Measurements from ENCODE around the gene SFN.
"Not testable (repeated sequence)": the region's sequence is repeated elsewhere in the genome, so short reads cannot be mapped to it uniquely, and the experiment has no call there.

Gene SFN

GRCh38 chr1:26853600-26853999 is 9.3 kb upstream of the SFN start:
- no peak for ATAC-seq
- Mint-ChIP-seq H3K36me3 (peaks cover 95% of the 10 kb centered on the region), H3K27ac (no peak overlapping the region), H3K4me1 (peaks cover 24% of the 10 kb centered on the region), H3K4me3 (no peak overlapping the region), H3K9me3 (no peaks in the 10 kb centered on the region)
- DNase-seq (ENCODE audit: low spot score in 2 of 2), result no peak

- no peak for DNase-seq (ENCODE audit: low spot score in 2 of 2)
- peaks cover 92% of the 10 kb centered on the region for H3K36me3 Mint-ChIP-seq
- no peaks in the 10 kb centered on the region for H3K9me3 Mint-ChIP-seq
- H3K27ac Mint-ChIP-seq, result peak overlapping the region; percentile 73
- ATAC-seq, result no peak
- no peak overlapping the region for H3K4me3 Mint-ChIP-seq
- H3K4me1 Mint-ChIP-seq, result peaks cover 22% of the 10 kb centered on the region
Measured at GRCh38 chr1:26854906-26855305, 8.0 kb upstream of the SFN start.

- ATAC-seq (no peak), DNase-seq (ENCODE audit: low spot score in 2 of 2) (no peak)
- Mint-ChIP-seq H3K4me1 (peaks cover 22% of the 10 kb centered on the region), H3K36me3 (peaks cover 85% of the 10 kb centered on the region), H3K4me3 (no peak overlapping the region), H3K9me3 (no peaks in the 10 kb centered on the region), H3K27ac (peak overlapping the region; percentile 82)
Measured at GRCh38 chr1:26855636-26856035, 7.3 kb upstream of the SFN start.

- Mint-ChIP-seq H3K4me3 (no peak overlapping the region), H3K4me1 (peaks cover 25% of the 10 kb centered on the region), H3K9me3 (no peaks in the 10 kb centered on the region), H3K27ac (peak overlapping the region; percentile 82), H3K36me3 (peaks cover 80% of the 10 kb centered on the region)
- DNase-seq (ENCODE audit: low spot score in 2 of 2) (no peak), ATAC-seq (no peak)
Measured at GRCh38 chr1:26856181-26856580, 6.8 kb upstream of the SFN start.

- Mint-ChIP-seq H3K36me3 (peaks cover 73% of the 10 kb centered on the region), H3K4me3 (no peak overlapping the region), H3K9me3 (no peaks in the 10 kb centered on the region), H3K4me1 (peaks cover 26% of the 10 kb centered on the region), H3K27ac (peak overlapping the region; percentile 82)
- DNase-seq (ENCODE audit: low spot score in 2 of 2) (no peak), ATAC-seq (no peak)
Measured at GRCh38 chr1:26856604-26857469, 6.1 kb upstream of the SFN start.

GRCh38 chr1:26857473-26858060 is 5.4 kb upstream of the SFN start:
- no peak overlapping the region for H3K4me3 Mint-ChIP-seq
- peaks cover 28% of the 10 kb centered on the region for H3K4me1 Mint-ChIP-seq
- peaks cover 66% of the 10 kb centered on the region for H3K36me3 Mint-ChIP-seq
- H3K27ac Mint-ChIP-seq, result peak overlapping the region; percentile 82
- no peak for DNase-seq (ENCODE audit: low spot score in 2 of 2)
- no peak for ATAC-seq
- H3K9me3 Mint-ChIP-seq, result no peaks in the 10 kb centered on the region

- DNase-seq (ENCODE audit: low spot score in 2 of 2) (no peak), ATAC-seq (no peak)
- H3K9me3 Mint-ChIP-seq, result no peaks in the 10 kb centered on the region
- H3K36me3 Mint-ChIP-seq, result peaks cover 60% of the 10 kb centered on the region
- H3K4me1 Mint-ChIP-seq, result peaks cover 29% of the 10 kb centered on the region
- peak overlapping the region; percentile 45 for H3K27ac Mint-ChIP-seq
- H3K4me3 Mint-ChIP-seq, result no peak overlapping the region
Measured at GRCh38 chr1:26858160-26858559, 4.8 kb upstream of the SFN start.

GRCh38 chr1:26858891-26859640 is 3.9 kb upstream of the SFN start:
- peaks cover 51% of the 10 kb centered on the region for H3K36me3 Mint-ChIP-seq
- peak; percentile 20 for ATAC-seq
- no peak overlapping the region for H3K4me3 Mint-ChIP-seq
- DNase-seq (ENCODE audit: low spot score in 2 of 2), result no peak
- peak overlapping the region; percentile 45 for H3K27ac Mint-ChIP-seq
- peaks cover 34% of the 10 kb centered on the region for H3K4me1 Mint-ChIP-seq
- no peaks in the 10 kb centered on the region for H3K9me3 Mint-ChIP-seq

GRCh38 chr1:26861286-26861701 is 1.7 kb upstream of the SFN start:
- H3K9me3 Mint-ChIP-seq, result no peaks in the 10 kb centered on the region
- DNase-seq (ENCODE audit: low spot score in 2 of 2) (no peak), ATAC-seq (no peak)
- H3K27ac Mint-ChIP-seq, result peak overlapping the region; percentile 83
- H3K4me1 Mint-ChIP-seq, result peaks cover 43% of the 10 kb centered on the region
- no peak overlapping the region for H3K4me3 Mint-ChIP-seq
- peaks cover 39% of the 10 kb centered on the region for H3K36me3 Mint-ChIP-seq

- Mint-ChIP-seq H3K4me3 (no peak overlapping the region), H3K9me3 (no peaks in the 10 kb centered on the region), H3K36me3 (peaks cover 32% of the 10 kb centered on the region), H3K4me1 (peaks cover 38% of the 10 kb centered on the region), H3K27ac (peak overlapping the region; percentile 83)
- ATAC-seq, result no peak
- DNase-seq (ENCODE audit: low spot score in 2 of 2), result no peak
Measured at GRCh38 chr1:26861889-26862378, 1.0 kb upstream of the SFN start.

GRCh38 chr1:26863685-26864077 is 732 bp downstream of the SFN start:
- peak overlapping the region; percentile 90 for H3K4me3 Mint-ChIP-seq
- DNase-seq (ENCODE audit: low spot score in 2 of 2), result no peak
- H3K4me1 Mint-ChIP-seq, result peaks cover 37% of the 10 kb centered on the region
- no peaks in the 10 kb centered on the region for H3K9me3 Mint-ChIP-seq
- ATAC-seq, result no peak
- H3K36me3 Mint-ChIP-seq, result peaks cover 20% of the 10 kb centered on the region
- peak overlapping the region; percentile 90 for H3K27ac Mint-ChIP-seq

GRCh38 chr1:26864610-26865480 is 1.9 kb downstream of the SFN start:
- H3K36me3 Mint-ChIP-seq, result peaks cover 11% of the 10 kb centered on the region
- H3K9me3 Mint-ChIP-seq, result no peaks in the 10 kb centered on the region
- ATAC-seq, result peak; percentile 96
- H3K4me3 Mint-ChIP-seq, result peak overlapping the region; percentile 90
- peak overlapping the region; percentile 90 for H3K27ac Mint-ChIP-seq
- peaks cover 37% of the 10 kb centered on the region for H3K4me1 Mint-ChIP-seq
- peak; percentile 95 to 96 for DNase-seq (ENCODE audit: low spot score in 2 of 2)

GRCh38 chr1:26873097-26873496 is 10.1 kb downstream of the SFN start:
- not testable (repeated sequence) for DNase-seq (ENCODE audit: low spot score in 2 of 2); H3K27ac Mint-ChIP-seq; H3K4me1 Mint-ChIP-seq; H3K9me3 Mint-ChIP-seq; H3K4me3 Mint-ChIP-seq; ATAC-seq
- peaks cover 17% of the 10 kb centered on the region for H3K36me3 Mint-ChIP-seq

GRCh38 chr1:26874896-26875295 is 11.9 kb downstream of the SFN start:
- H3K4me1 Mint-ChIP-seq, result no peaks in the 10 kb centered on the region
- DNase-seq (ENCODE audit: low spot score in 2 of 2) (no peak), ATAC-seq (no peak)
- peak overlapping the region; percentile 48 for H3K27ac Mint-ChIP-seq
- peaks cover 34% of the 10 kb centered on the region for H3K36me3 Mint-ChIP-seq
- no peaks in the 10 kb centered on the region for H3K9me3 Mint-ChIP-seq
- H3K4me3 Mint-ChIP-seq, result no peak overlapping the region
